Liver (tissue), 9 donors: Measurements from ENCODE around the gene CCR4. TPM values are rescaled to one million over a fixed set of nuclear protein-coding genes. Genes with fewer than 3 reads are reported as not detected.

ENCODE experiments used
- DNase-seq: peaks from one replicate; pipeline ENCODE4 v3.0.0-alpha.2; 2017; ENCODE audit warnings: low spot score
- H3K27ac ChIP-seq, 2 donors: one replicate each; pipeline ENCODE4 v1.7.0; 2013; ENCODE audit warnings: inconsistent platforms in 2 of 2, low read length in 2 of 2, control low read depth in 1 of 2, low read depth in 1 of 2, mild to moderate bottlenecking in 1 of 2
- H3K27me3 ChIP-seq, 4 donors: one replicate each; pipeline versions ENCODE4 v1.6.1 to v1.7.0; 2013; ENCODE audit warnings: low read length in 3 of 4, inconsistent platforms in 1 of 4, mild to moderate bottlenecking in 1 of 4, moderate library complexity in 1 of 4; ENCODE audit not compliant: control insufficient read depth in 4 of 4, insufficient read depth in 4 of 4
- H3K36me3 ChIP-seq, 4 donors: one replicate each; pipeline versions ENCODE4 v1.6.1 to v1.7.0; 2013; ENCODE audit warnings: low read length in 3 of 4, mild to moderate bottlenecking in 3 of 4, low read depth in 1 of 4, moderate library complexity in 1 of 4; ENCODE audit not compliant: control insufficient read depth in 4 of 4, insufficient read depth in 3 of 4
- H3K4me1 ChIP-seq, 4 donors: one replicate each; pipeline versions ENCODE4 v1.6.1 to v1.7.0; 2013; ENCODE audit warnings: low read length in 3 of 4, mild to moderate bottlenecking in 3 of 4, moderate library complexity in 1 of 4; ENCODE audit not compliant: control insufficient read depth in 4 of 4, insufficient read depth in 4 of 4
- H3K4me3 ChIP-seq, 3 donors: one replicate each; pipeline versions ENCODE4 v1.6.1 to v1.7.0; 2013; ENCODE audit warnings: low read length in 3 of 3, control low read depth in 1 of 3, low read depth in 1 of 3, mild to moderate bottlenecking in 1 of 3
- H3K9ac ChIP-seq, 2 donors: one replicate each; pipeline ENCODE4 v1.7.0; 2013; ENCODE audit warnings: low read length in 2 of 2, mild to moderate bottlenecking in 2 of 2, moderate library complexity in 2 of 2, control low read depth in 1 of 2, low read depth in 1 of 2
- H3K9me3 ChIP-seq, 4 donors: one replicate each; pipeline versions ENCODE4 v1.6.1 to v1.7.0; 2013; ENCODE audit warnings: low read length in 3 of 4; ENCODE audit not compliant: control insufficient read depth in 4 of 4
- EGR1 ChIP-seq, 2 donors: IDR thresholded peaks; 2 replicates each; pipeline ENCODE4 v1.6.1; 2016 to 2018; ENCODE audit warnings: antibody characterized with exemption in 2 of 2, low read depth in 2 of 2
- FOXA2 ChIP-seq: IDR thresholded peaks from 2 replicates; pipeline ENCODE4 v1.6.1; 2016; ENCODE audit warnings: antibody characterized with exemption
- HNF4G ChIP-seq: IDR thresholded peaks from 2 replicates; pipeline ENCODE4 v1.6.1; 2016; ENCODE audit warnings: antibody characterized with exemption
- SP1 ChIP-seq: IDR thresholded peaks from 2 replicates; pipeline ENCODE4 v1.6.1; 2018; ENCODE audit warnings: antibody characterized with exemption, mild to moderate bottlenecking
- TAF1 ChIP-seq: conservative IDR thresholded peaks from 2 replicates; pipeline ENCODE4 v1.6.1; 2016; ENCODE audit warnings: antibody characterized with exemption, mild to moderate bottlenecking
- YY1 ChIP-seq: IDR thresholded peaks from 2 replicates; pipeline ENCODE4 v1.6.1; 2016; ENCODE audit warnings: antibody characterized with exemption, mild to moderate bottlenecking
- WGBS: extraction: QIAGEN DNeasy Blood & Tissue Kit; methylation state at CpG from one replicate; pipeline ENCODE4 v1.1.7; 2013; 5-methylcytosine and 5-hydroxymethylcytosine counted together
- polyA plus RNA-seq, 2 donors: library from polyadenylated mRNA; stranded (reverse) in 1 of 2; unstranded in 1 of 2; fragments of 200-250 nt in 1 of 2; fragments of >200 nt in 1 of 2; fragmentation: Nextera tagmentation in 1 of 2; extraction: Ambion mirVana in 1 of 2; gene quantifications; one replicate each; pipeline versions ENCODE4 v1.2.1 to v1.2.3, GENCODE V29; 2013 to 2015
- total RNA-seq, 2 donors: library from RNA; depleted of rRNA; stranded (reverse); fragments of >200 nt; gene quantifications; one replicate each; pipeline ENCODE4 v1.2.3, GENCODE V29; 2014
- TF ChIP-seq, protein P1 (sequence below): IDR thresholded peaks from 2 replicates; pipeline ENCODE4 v1.6.1; 2016; ENCODE audit warnings: antibody characterized with exemption, mild to moderate bottlenecking
- TF ChIP-seq, protein P2 (sequence below): IDR thresholded peaks from 2 replicates; pipeline ENCODE4 v1.6.1; 2016; ENCODE audit warnings: antibody characterized with exemption
- TF ChIP-seq, protein P3 (sequence below): IDR thresholded peaks from 2 replicates; pipeline ENCODE4 v1.6.1; 2016; ENCODE audit warnings: antibody characterized with exemption
- donor health status: healthy.
- donor health status: healthy.
- donor health status: healthy.
- donor health status: healthy.
- donor health status: healthy.

The CCR4 gene
- total and polyA plus RNA-seq, 4 donors: 0.07 to 1.0 (median 0.17) TPM

DNA sequence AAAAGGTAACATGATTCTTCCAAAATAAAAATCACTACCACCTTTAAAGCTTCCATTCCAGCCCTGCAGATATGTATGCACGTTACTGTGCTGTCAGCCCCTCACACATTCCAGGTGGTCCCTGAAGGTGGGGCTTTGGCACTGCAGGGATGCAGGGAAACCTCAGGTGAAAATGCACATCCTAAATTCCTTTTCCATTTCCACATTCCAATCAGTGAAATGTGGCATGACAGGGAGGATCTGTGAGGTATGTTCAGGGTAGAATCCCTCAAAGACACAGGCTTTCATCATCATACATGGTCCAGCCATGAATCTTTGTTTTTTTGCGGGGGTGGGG, 45.3 kb downstream of the CCR4 start:
- H3K36me3 ChIP-seq: peaks cover 0 to 18% (median 5%) of the 10 kb centered on the region in 4 donors
- DNase-seq: no peak
- no peaks in the 10 kb centered on the region for H3K9me3 ChIP-seq
- 92% methylated on average over 2 of the region's 2 CpGs for WGBS
- TF ChIP-seq HNF4G (no peak), YY1 (no peak), FOXA2 (no peak)
- TF ChIP-seq, protein P1, sequence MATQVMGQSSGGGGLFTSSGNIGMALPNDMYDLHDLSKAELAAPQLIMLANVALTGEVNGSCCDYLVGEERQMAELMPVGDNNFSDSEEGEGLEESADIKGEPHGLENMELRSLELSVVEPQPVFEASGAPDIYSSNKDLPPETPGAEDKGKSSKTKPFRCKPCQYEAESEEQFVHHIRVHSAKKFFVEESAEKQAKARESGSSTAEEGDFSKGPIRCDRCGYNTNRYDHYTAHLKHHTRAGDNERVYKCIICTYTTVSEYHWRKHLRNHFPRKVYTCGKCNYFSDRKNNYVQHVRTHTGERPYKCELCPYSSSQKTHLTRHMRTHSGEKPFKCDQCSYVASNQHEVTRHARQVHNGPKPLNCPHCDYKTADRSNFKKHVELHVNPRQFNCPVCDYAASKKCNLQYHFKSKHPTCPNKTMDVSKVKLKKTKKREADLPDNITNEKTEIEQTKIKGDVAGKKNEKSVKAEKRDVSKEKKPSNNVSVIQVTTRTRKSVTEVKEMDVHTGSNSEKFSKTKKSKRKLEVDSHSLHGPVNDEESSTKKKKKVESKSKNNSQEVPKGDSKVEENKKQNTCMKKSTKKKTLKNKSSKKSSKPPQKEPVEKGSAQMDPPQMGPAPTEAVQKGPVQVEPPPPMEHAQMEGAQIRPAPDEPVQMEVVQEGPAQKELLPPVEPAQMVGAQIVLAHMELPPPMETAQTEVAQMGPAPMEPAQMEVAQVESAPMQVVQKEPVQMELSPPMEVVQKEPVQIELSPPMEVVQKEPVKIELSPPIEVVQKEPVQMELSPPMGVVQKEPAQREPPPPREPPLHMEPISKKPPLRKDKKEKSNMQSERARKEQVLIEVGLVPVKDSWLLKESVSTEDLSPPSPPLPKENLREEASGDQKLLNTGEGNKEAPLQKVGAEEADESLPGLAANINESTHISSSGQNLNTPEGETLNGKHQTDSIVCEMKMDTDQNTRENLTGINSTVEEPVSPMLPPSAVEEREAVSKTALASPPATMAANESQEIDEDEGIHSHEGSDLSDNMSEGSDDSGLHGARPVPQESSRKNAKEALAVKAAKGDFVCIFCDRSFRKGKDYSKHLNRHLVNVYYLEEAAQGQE: no peak
- TF ChIP-seq, protein P2, sequence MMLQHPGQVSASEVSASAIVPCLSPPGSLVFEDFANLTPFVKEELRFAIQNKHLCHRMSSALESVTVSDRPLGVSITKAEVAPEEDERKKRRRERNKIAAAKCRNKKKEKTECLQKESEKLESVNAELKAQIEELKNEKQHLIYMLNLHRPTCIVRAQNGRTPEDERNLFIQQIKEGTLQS: no peak
- no peaks in the 10 kb centered on the region for H3K4me1 ChIP-seq
- H3K27ac ChIP-seq: no peak overlapping the region
- H3K9ac ChIP-seq: no peak overlapping the region
- no peak overlapping the region for H3K4me3 ChIP-seq
- no peaks in the 10 kb centered on the region for H3K27me3 ChIP-seq

DNA sequence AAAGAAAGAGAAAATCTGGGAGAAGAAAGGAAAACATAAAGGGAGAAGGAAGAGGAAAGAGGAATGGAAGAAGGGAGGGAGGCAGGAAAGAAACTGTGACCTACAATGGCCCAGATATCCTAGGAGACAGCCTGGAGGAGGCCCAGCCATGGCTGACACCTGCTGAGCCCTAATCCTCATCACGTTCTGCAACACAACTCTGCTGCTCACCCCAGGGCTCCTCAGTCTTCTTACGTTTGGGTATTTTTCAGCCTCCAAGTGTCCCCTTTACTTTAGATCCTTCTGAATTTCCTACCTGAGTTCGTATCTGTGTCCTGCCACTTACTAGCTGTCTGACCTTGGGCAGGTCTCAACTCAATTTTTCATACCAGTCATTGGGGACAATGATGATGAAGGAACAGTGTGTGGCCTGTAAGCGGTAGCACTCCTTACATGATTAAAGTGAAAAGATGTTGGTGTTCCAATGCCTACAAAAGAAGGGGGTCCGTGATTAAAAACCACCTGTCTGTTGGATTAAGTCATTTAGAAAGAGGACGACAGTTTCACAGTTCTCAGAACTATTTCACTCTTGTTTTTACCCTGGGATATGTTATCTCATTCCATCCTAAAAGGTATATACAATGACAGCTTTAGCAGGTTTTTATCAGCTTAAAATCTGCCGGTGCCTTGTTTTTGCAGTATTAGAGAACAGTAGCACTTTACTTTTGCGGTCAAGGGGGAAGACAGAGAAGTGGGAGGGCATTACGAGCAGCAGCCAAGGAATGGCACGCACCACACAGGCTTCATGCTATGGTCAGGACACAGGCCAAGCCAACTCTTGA, 47.4 kb downstream of the CCR4 start:
- H3K27me3 ChIP-seq: no peaks in the 10 kb centered on the region
- no peak overlapping the region for H3K9ac ChIP-seq

DNA sequence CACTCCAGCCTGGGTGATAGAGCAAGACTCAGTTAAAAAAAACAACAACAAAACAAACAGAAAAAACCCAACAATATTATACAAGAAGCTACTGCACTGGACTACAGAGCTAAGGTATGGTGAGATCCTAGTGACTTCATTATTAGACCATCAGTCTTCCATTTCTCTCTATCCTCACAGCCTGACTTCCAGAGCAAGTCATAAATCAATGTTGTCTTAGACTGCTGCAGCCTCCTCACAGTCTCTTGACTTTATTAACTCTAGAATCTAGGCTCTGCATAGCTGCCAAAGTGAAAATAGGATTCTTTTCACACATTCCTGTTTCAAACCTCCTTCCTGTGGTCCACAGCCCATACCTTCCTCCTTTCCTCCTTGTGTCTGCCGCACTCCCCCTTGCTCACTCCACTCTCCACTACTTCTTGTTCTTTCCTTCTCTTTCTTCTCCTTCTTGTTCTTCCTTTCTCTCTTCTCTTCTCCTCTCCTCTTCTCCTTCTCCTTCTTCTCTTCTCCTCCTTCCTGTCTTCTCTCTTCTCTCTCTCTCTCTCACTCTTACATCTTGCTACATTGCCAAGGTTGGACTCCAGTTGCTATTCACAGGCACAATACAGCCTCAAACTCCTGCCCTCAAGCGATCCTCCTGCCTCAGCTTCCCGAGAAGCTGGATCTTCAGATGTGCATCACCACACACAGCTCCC, 49.4 kb downstream of the CCR4 start:
- TF ChIP-seq, protein P3, sequence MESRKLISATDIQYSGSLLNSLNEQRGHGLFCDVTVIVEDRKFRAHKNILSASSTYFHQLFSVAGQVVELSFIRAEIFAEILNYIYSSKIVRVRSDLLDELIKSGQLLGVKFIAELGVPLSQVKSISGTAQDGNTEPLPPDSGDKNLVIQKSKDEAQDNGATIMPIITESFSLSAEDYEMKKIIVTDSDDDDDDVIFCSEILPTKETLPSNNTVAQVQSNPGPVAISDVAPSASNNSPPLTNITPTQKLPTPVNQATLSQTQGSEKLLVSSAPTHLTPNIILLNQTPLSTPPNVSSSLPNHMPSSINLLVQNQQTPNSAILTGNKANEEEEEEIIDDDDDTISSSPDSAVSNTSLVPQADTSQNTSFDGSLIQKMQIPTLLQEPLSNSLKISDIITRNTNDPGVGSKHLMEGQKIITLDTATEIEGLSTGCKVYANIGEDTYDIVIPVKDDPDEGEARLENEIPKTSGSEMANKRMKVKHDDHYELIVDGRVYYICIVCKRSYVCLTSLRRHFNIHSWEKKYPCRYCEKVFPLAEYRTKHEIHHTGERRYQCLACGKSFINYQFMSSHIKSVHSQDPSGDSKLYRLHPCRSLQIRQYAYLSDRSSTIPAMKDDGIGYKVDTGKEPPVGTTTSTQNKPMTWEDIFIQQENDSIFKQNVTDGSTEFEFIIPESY: no peak
- TF ChIP-seq TAF1: no peak
- no peak for TF ChIP-seq HNF4G
- no peak for DNase-seq
- H3K9ac ChIP-seq: no peak overlapping the region
- peaks cover 3 to 9% (median 7%) of the 10 kb centered on the region in 4 donors for H3K4me1 ChIP-seq
- H3K36me3 ChIP-seq: peaks cover 0 to 24% (median 5%) of the 10 kb centered on the region in 4 donors
- WGBS: 98% methylated on average over 3 of the region's 3 CpGs
- no peak overlapping the region for H3K4me3 ChIP-seq
- no peaks in the 10 kb centered on the region for H3K27me3 ChIP-seq
- peaks cover 0 to 4% (median 0%) of the 10 kb centered on the region in 4 donors for H3K9me3 ChIP-seq
- no peak overlapping the region for H3K27ac ChIP-seq

More for the DNA sequence above, 47.4 kb downstream of the CCR4 start:
- Histone ChIP-seq H3K4me3 (no peak overlapping the region), H3K4me1 (peaks cover 3 to 9% (median 7%) of the 10 kb centered on the region in 4 donors), H3K27ac (no peak overlapping the region), H3K9me3 (no peaks in the 10 kb centered on the region), H3K36me3 (peaks cover 0 to 18% (median 5%) of the 10 kb centered on the region in 4 donors)
- no peak for TF ChIP-seq SP1
- TF ChIP-seq EGR1 (IDR thresholded peaks at IDR 0.05; ENCODE audit: low read depth in 2 of 2): no peak
- TF ChIP-seq FOXA2: no peak
- DNase-seq: no peak
- 94% methylated on average over 10 of the region's 10 CpGs for WGBS
